GM12891 (cell line): ENCODE results near the gene SLC9A8.
A peak's percentile ranks its signal among the peaks of the same experiment; 100 is the strongest.
"Not testable (repeated sequence)": the region's sequence is repeated elsewhere in the genome, so short reads cannot be mapped to it uniquely, and the experiment has no call there.

ENCODE experiments used
- DNase-seq: peaks from one replicate; pipeline ENCODE4 v3.0.0; 2011; ENCODE audit warnings: low spot score; ENCODE audit not compliant: insufficient read length
- FAIRE-seq: peaks from 2 replicates; lab custom pipeline; 2011; peaks lifted over from hg19 to GRCh38; lab: Jason Lieb, UNC
- PAX5 ChIP-seq: IDR thresholded peaks from 2 replicates; pipeline ENCODE4 v1.6.1; 2011; ENCODE audit warnings: low read length, moderate library complexity, mild to moderate bottlenecking; ENCODE audit not compliant: insufficient read depth, severe bottlenecking
- POLR2A ChIP-seq: IDR thresholded peaks from 2 replicates; pipeline ENCODE4 v1.6.1; 2011; ENCODE audit warnings: low read depth, low read length, control low read depth
- POLR2AphosphoS5 ChIP-seq: IDR thresholded peaks from 2 replicates; pipeline ENCODE4 v1.6.1; 2011; ENCODE audit warnings: low read depth, low read length, control low read depth
- POU2F2 ChIP-seq: IDR thresholded peaks from 2 replicates; pipeline ENCODE4 v1.6.1; 2011; ENCODE audit warnings: low read depth, mild to moderate bottlenecking, control low read depth, low read length, moderate library complexity
- SPI1 ChIP-seq: IDR thresholded peaks from 2 replicates; pipeline ENCODE4 v1.6.1; 2011; ENCODE audit warnings: low read depth, low read length, control low read depth
- TAF1 ChIP-seq: IDR thresholded peaks from 2 replicates; pipeline ENCODE4 v1.6.1; 2011; ENCODE audit warnings: low read depth, low read length, control low read depth

SLC9A8 gene

GRCh38 chr20:49890471-49891361, 78.1 kb downstream of the SLC9A8 start:
- no peak for FAIRE-seq
- TF ChIP-seq PAX5 (no peak), POU2F2 (no peak), POLR2AphosphoS5 (no peak), TAF1 (no peak), POLR2A (no peak), SPI1 (no peak)
- DNase-seq: no peak

GRCh38 chr20:49891476-49892110, 79.0 kb downstream of the SLC9A8 start:
- TF ChIP-seq PAX5 (no peak), SPI1 (no peak), POLR2A (no peak), TAF1 (no peak), POU2F2 (no peak), POLR2AphosphoS5 (no peak)
- DNase-seq: no peak
- FAIRE-seq: no peak

- DNase-seq: no peak
- TF ChIP-seq PAX5 (no peak), TAF1 (no peak), POU2F2 (no peak), SPI1 (no peak), POLR2A (no peak), POLR2AphosphoS5 (no peak)
- no peak for FAIRE-seq
These were observed 79.6 kb downstream of the SLC9A8 start for GRCh38 chr20:49892260-49892659.

GRCh38 chr20:49892817-49893216, 80.2 kb downstream of the SLC9A8 start:
- DNase-seq (no peak), FAIRE-seq (no peak)
- TF ChIP-seq POLR2A (no peak), SPI1 (no peak), TAF1 (no peak)

- DNase-seq: no peak
- peak; percentile 13 for FAIRE-seq
- no peak for TF ChIP-seq POU2F2
- no peak for TF ChIP-seq SPI1
- TF ChIP-seq TAF1: no peak
- TF ChIP-seq POLR2A: no peak
- TF ChIP-seq PAX5: no peak
- TF ChIP-seq POLR2AphosphoS5: no peak
These were observed 80.8 kb downstream of the SLC9A8 start for GRCh38 chr20:49893242-49894072.

GRCh38 chr20:49894073-49894470, 81.4 kb downstream of the SLC9A8 start:
- TF ChIP-seq POU2F2 (no peak), POLR2AphosphoS5 (no peak), SPI1 (no peak), POLR2A (no peak), PAX5 (no peak), TAF1 (no peak)
- DNase-seq: no peak
- FAIRE-seq: no peak

- FAIRE-seq, DNase-seq: not testable (repeated sequence)
These were observed 83.0 kb downstream of the SLC9A8 start for GRCh38 chr20:49895474-49896093.

GRCh38 chr20:49896204-49896603, 83.6 kb downstream of the SLC9A8 start:
- FAIRE-seq (no peak), DNase-seq (no peak)
- no peak for TF ChIP-seq PAX5
- TF ChIP-seq POU2F2: no peak
- no peak for TF ChIP-seq POLR2A
- TF ChIP-seq POLR2AphosphoS5: no peak
- no peak for TF ChIP-seq TAF1
- TF ChIP-seq SPI1: no peak
